WTC11 (cell line): ENCODE measurements around the gene ERMAP. TPM values are rescaled to one million over a fixed set of nuclear protein-coding genes. Genes with fewer than 3 reads are reported as not detected.

Experiments
- ATAC-seq: fragments of 200-7000 bp; cut with Tn5 transposase; 2 replicates; pipeline ENCODE4 v1.10.0; 2021; ENCODE audit warnings: mild to moderate bottlenecking, moderate library complexity
- CTCF ChIA-PET: fragments of 300-600 bp; sonication (Branson Sonifier 250); formaldehyde crosslinking; loops from one replicate; lab custom pipeline; 2021; ENCODE audit warnings: antibody characterized with exemption; lab: Charles Lee
- POLR2A ChIA-PET: fragments of 350-600 bp; sonication (Branson Sonifier 250); formaldehyde crosslinking; loops from one replicate; lab custom pipeline; 2021; ENCODE audit warnings: antibody characterized with exemption; lab: Charles Lee
- DNase-seq: peaks from one replicate; pipeline ENCODE4 v3.0.0; 2021; ENCODE audit warnings: low spot score
- H3K27ac Mint-ChIP-seq: 2 replicates; pipeline ENCODE4 v1.8.0; 2021; ENCODE audit warnings: mixed read lengths
- H3K27me3 Mint-ChIP-seq: 2 replicates; pipeline ENCODE4 v1.8.0; 2021; ENCODE audit warnings: low read depth, mild to moderate bottlenecking, moderate library complexity, mixed read lengths
- H3K36me3 Mint-ChIP-seq: 2 replicates; pipeline ENCODE4 v1.8.0; 2021; ENCODE audit warnings: mixed read lengths
- H3K4me1 Mint-ChIP-seq: 2 replicates; pipeline ENCODE4 v1.8.0; 2022; ENCODE audit warnings: mixed read lengths
- H3K4me3 Mint-ChIP-seq: 2 replicates; pipeline ENCODE4 v1.8.0; 2021; ENCODE audit warnings: mild to moderate bottlenecking, moderate library complexity, mixed read lengths
- H3K9me3 Mint-ChIP-seq: 2 replicates; pipeline ENCODE4 v1.8.0; 2021; ENCODE audit warnings: mixed read lengths
- CBFB ChIP-seq: sonication (generic); formaldehyde crosslinking; IDR thresholded peaks from 2 replicates; pipeline ENCODE4 v1.8.1; 2022; ENCODE audit warnings: mild to moderate bottlenecking, low read depth, missing genetic modification reagents
- ESRRA ChIP-seq: sonication (generic); formaldehyde crosslinking; IDR thresholded peaks from 2 replicates; pipeline ENCODE4 v1.8.1; 2022; ENCODE audit warnings: mild to moderate bottlenecking, missing genetic modification reagents, borderline replicate concordance
- ETV6 ChIP-seq: sonication (generic); formaldehyde crosslinking; IDR thresholded peaks from 2 replicates; pipeline ENCODE4 v1.8.1; 2022; ENCODE audit warnings: mild to moderate bottlenecking, missing genetic modification reagents
- GABPB1 ChIP-seq: sonication (generic); formaldehyde crosslinking; IDR thresholded peaks from 2 replicates; pipeline ENCODE4 v1.8.1; 2023; ENCODE audit warnings: mild to moderate bottlenecking, missing genetic modification reagents
- GRHL2 ChIP-seq: fragments of 250-450 bp; sonication (Bioruptor Pico); IDR thresholded peaks from 2 replicates; pipeline ENCODE4 v1.8.0; 2022; ENCODE audit warnings: mild to moderate bottlenecking, moderate library complexity; ENCODE audit not compliant: insufficient replicate concordance, severe bottlenecking
- MYBL2 ChIP-seq: sonication (generic); formaldehyde crosslinking; IDR thresholded peaks from 2 replicates; pipeline ENCODE4 v1.8.1; 2023; ENCODE audit warnings: mild to moderate bottlenecking, moderate library complexity, missing genetic modification reagents
- NFE2L1 ChIP-seq: sonication (generic); formaldehyde crosslinking; IDR thresholded peaks from 2 replicates; pipeline ENCODE4 v1.8.1; 2023; ENCODE audit warnings: missing genetic modification reagents
- NFYB ChIP-seq: sonication (generic); formaldehyde crosslinking; conservative IDR thresholded peaks from 2 replicates; pipeline ENCODE4 v1.8.0; 2022; ENCODE audit warnings: low read depth, missing genetic modification reagents
- SMAD3 ChIP-seq: sonication (generic); formaldehyde crosslinking; IDR thresholded peaks from 2 replicates; pipeline ENCODE4 v1.8.0; 2022; ENCODE audit warnings: missing genetic modification reagents, mild to moderate bottlenecking, borderline replicate concordance
- TEAD1 ChIP-seq: sonication (generic); formaldehyde crosslinking; IDR thresholded peaks from 2 replicates; pipeline ENCODE4 v1.8.0; 2022; ENCODE audit warnings: mild to moderate bottlenecking, missing genetic modification reagents
- ZBTB21 ChIP-seq: sonication (generic); formaldehyde crosslinking; IDR thresholded peaks from 2 replicates; pipeline ENCODE4 v1.8.1; 2023; ENCODE audit warnings: mild to moderate bottlenecking, missing genetic modification reagents, borderline replicate concordance
- ZNF121 ChIP-seq: sonication (generic); formaldehyde crosslinking; IDR thresholded peaks from 2 replicates; pipeline ENCODE4 v1.8.0; 2023; ENCODE audit warnings: missing genetic modification reagents
- ZNF263 ChIP-seq: sonication (generic); formaldehyde crosslinking; IDR thresholded peaks from 2 replicates; pipeline ENCODE4 v1.8.1; 2022; ENCODE audit warnings: low read depth, mild to moderate bottlenecking, moderate library complexity, missing genetic modification reagents
- total RNA-seq: library from RNA; stranded (reverse); gene quantifications from 3 replicates; pipeline ENCODE4 v1.2.3, GENCODE V29; 2021
- TF ChIP-seq, protein P1 (sequence below): sonication (generic); formaldehyde crosslinking; conservative IDR thresholded peaks from 2 replicates; pipeline ENCODE4 v1.8.1; 2023; ENCODE audit warnings: mild to moderate bottlenecking, low read depth, missing genetic modification reagents, moderate library complexity
- TF ChIP-seq, protein P2 (sequence below): sonication (generic); formaldehyde crosslinking; IDR thresholded peaks from 2 replicates; pipeline ENCODE4 v1.8.0; 2022; ENCODE audit warnings: mild to moderate bottlenecking, missing genetic modification reagents
- TF ChIP-seq, protein P3 (sequence below): fragments of 250-450 bp; sonication (Bioruptor Pico); IDR thresholded peaks from 2 replicates; pipeline ENCODE4 v2.1.2; 2022; ENCODE audit warnings: mild to moderate bottlenecking, moderate library complexity
- TF ChIP-seq, protein P4 (sequence below): sonication (generic); formaldehyde crosslinking; IDR thresholded peaks from 2 replicates; pipeline ENCODE4 v1.8.1; 2023; ENCODE audit warnings: mild to moderate bottlenecking, missing genetic modification reagents, moderate library complexity
- TF ChIP-seq, protein P5 (sequence below): sonication (generic); formaldehyde crosslinking; IDR thresholded peaks from 2 replicates; pipeline ENCODE4 v1.8.0; 2022; ENCODE audit warnings: mild to moderate bottlenecking, missing genetic modification reagents

The ERMAP gene
- total RNA-seq, 1 experiment from 2014 or later = 2.6 TPM

DNA sequence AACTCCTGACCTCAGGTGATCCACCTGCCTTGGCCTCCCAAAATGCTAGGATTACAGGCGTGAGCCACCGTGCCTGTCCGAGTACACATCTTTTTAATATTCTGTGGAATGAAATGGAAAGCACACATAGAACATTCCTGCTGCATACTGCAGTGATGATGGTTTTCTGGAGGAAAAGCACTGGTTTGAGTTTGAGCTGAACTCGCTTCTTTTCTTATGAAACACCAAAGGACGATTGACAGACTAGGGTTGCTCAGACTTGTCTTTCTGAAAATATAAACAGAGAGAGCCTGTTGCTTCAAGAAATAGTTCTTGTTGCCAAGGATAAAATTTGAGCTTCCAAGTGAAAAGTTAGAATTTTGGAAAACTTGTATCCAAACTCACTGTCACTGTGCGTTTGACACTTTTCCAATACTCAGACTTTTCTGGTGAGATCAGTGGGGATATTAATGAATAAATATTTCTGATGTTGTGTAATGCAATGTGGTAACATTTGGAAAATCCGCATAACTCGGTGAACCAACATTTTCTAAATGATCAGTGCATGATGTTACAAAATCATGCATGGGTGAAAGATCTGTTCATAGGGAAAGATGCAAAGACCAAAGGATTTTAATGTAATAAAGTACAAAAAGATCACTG, 15.0 kb upstream of the ERMAP start:
- Mint-ChIP-seq H3K9me3 (peaks cover 36% of the 10 kb centered on the region), H3K27me3 (no peaks in the 10 kb centered on the region), H3K27ac (no peak overlapping the region), H3K4me3 (no peak overlapping the region), H3K4me1 (no peaks in the 10 kb centered on the region), H3K36me3 (peaks cover 33% of the 10 kb centered on the region)
- no peak for DNase-seq
- CTCF ChIA-PET = no interaction called here
- TF ChIP-seq CBFB (no peak), TEAD1 (CRISPR knock-in tag) (no peak)
- POLR2A ChIA-PET = no interaction called here
- ATAC-seq = no peak

DNA sequence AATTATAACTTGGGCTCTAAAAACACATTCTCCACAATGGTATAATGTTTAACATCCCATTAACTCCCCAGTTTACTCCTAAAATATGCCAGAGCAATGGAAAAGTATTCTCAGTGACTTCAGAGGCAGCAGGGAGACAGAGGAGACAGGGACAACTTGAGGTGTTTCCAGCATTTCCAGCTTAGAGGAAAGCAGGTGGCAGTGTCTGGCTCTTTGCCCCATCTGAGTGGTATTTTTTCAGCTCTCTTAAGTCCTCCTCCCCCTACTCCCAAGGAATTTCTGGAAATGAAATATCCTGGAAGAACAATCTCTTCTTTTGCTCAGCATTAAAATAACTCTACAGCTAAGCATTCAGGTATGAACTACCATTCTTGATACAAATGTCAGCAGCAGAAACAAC, 10.8 kb upstream of the ERMAP start:
- ATAC-seq = no peak
- TF ChIP-seq, protein P1, sequence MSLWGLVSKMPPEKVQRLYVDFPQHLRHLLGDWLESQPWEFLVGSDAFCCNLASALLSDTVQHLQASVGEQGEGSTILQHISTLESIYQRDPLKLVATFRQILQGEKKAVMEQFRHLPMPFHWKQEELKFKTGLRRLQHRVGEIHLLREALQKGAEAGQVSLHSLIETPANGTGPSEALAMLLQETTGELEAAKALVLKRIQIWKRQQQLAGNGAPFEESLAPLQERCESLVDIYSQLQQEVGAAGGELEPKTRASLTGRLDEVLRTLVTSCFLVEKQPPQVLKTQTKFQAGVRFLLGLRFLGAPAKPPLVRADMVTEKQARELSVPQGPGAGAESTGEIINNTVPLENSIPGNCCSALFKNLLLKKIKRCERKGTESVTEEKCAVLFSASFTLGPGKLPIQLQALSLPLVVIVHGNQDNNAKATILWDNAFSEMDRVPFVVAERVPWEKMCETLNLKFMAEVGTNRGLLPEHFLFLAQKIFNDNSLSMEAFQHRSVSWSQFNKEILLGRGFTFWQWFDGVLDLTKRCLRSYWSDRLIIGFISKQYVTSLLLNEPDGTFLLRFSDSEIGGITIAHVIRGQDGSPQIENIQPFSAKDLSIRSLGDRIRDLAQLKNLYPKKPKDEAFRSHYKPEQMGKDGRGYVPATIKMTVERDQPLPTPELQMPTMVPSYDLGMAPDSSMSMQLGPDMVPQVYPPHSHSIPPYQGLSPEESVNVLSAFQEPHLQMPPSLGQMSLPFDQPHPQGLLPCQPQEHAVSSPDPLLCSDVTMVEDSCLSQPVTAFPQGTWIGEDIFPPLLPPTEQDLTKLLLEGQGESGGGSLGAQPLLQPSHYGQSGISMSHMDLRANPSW (CRISPR knock-in tag) = no peak
- TF ChIP-seq SMAD3 (CRISPR knock-in tag) (no peak), ETV6 (CRISPR knock-in tag) (no peak), ESRRA (CRISPR knock-in tag) (no peak), GABPB1 (no peak)
- Mint-ChIP-seq H3K27me3 (no peaks in the 10 kb centered on the region), H3K9me3 (peaks cover 36% of the 10 kb centered on the region), H3K36me3 (peaks cover 36% of the 10 kb centered on the region), H3K4me3 (no peak overlapping the region), H3K4me1 (no peaks in the 10 kb centered on the region), H3K27ac (no peak overlapping the region)
- no peak for DNase-seq
- CTCF ChIA-PET = interaction anchor here (1.0 to 1.4 kb wide), 3 partner anchors 40 to 267 kb away, joined by 3 to 4 read pairs (median 3); partner anchors contain the start of genes P3H1 and ZNF691
- POLR2A ChIA-PET = no interaction called here

DNA sequence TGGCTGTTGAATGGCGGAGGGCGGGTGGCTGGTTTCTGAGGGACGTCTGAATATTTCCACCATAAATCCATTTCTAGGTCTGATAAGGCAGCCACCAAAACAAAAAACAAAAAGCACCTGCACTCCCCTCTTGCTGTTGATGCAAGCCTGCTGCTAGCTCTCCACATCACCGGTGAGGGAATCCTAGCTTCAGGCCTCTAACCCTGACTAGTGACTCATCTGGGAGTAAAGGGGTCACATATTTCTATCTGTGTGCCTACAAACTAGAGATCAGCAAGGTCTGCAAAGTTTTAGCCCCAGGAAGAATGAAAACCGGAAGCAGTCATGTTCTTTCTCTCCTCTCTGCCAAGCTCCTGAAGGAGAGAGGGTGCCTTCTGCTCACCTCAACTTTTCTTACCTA, 10.3 kb upstream of the ERMAP start:
- CTCF ChIA-PET = interaction anchor here (1.0 to 1.4 kb wide), 3 partner anchors 40 to 267 kb away, joined by 3 to 4 read pairs (median 3); partner anchors contain the start of genes P3H1 and ZNF691
- peaks cover 36% of the 10 kb centered on the region for H3K36me3 Mint-ChIP-seq
- H3K9me3 Mint-ChIP-seq = peaks cover 36% of the 10 kb centered on the region
- POLR2A ChIA-PET = no interaction called here
- TF ChIP-seq ZBTB21 (CRISPR knock-in tag) (no peak), ESRRA (CRISPR knock-in tag) (no peak), NFE2L1 (CRISPR knock-in tag) (no peak), GRHL2 (no peak)
- TF ChIP-seq, protein P2, sequence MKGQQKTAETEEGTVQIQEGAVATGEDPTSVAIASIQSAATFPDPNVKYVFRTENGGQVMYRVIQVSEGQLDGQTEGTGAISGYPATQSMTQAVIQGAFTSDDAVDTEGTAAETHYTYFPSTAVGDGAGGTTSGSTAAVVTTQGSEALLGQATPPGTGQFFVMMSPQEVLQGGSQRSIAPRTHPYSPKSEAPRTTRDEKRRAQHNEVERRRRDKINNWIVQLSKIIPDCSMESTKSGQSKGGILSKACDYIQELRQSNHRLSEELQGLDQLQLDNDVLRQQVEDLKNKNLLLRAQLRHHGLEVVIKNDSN (CRISPR knock-in tag) = no peak
- TF ChIP-seq, all 79 proteins: peak for 0
- H3K27me3 Mint-ChIP-seq = no peaks in the 10 kb centered on the region
- no peak for DNase-seq
- no peaks in the 10 kb centered on the region for H3K4me1 Mint-ChIP-seq
- no peak overlapping the region for H3K27ac Mint-ChIP-seq
- no peak for ATAC-seq
- H3K4me3 Mint-ChIP-seq = no peak overlapping the region

DNA sequence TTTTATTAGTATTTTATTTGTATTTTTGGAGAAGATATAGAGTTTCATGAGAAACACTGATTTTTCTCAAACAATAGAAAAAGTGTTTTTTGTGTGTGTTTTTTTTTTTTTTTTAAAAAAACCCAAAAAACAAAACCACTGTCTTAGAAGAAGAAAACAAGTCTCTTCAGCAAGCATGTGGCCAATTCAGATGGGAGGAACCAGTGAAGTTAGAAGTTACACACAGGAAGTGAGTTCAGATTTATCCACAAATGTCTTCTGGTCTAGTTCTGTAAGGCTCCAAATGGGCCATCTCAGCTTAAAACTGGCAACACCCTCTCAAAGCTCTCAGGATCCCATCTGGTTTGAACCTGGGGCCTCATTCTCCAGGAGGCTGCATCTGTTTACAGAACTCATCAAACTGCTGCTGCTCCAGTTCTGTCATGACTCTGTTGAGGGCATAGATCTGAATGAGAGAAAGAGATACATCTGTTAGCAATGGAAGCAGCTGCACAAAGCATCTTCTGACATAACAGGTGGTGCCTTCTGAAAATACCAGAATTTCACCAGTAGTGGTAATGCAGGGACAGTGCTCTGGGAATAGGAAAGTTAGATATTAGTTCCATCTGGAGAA, 9.8 kb upstream of the ERMAP start:
- ATAC-seq (no peak), DNase-seq (no peak)
- ChIA-PET POLR2A (no interaction called here), CTCF (interaction anchor here (1.0 to 1.4 kb wide), 2 partner anchors 41 to 266 kb away, joined by 3 to 4 read pairs; partner anchors contain the start of gene P3H1)
- Mint-ChIP-seq H3K27ac (no peak overlapping the region), H3K9me3 (peaks cover 33% of the 10 kb centered on the region), H3K36me3 (peaks cover 36% of the 10 kb centered on the region), H3K4me1 (no peaks in the 10 kb centered on the region), H3K27me3 (no peaks in the 10 kb centered on the region), H3K4me3 (no peak overlapping the region)
- TF ChIP-seq NFYB (CRISPR knock-in tag) (no peak), ZNF121 (CRISPR knock-in tag) (no peak), SMAD3 (CRISPR knock-in tag) (no peak), ZNF263 (CRISPR knock-in tag) (no peak), MYBL2 (CRISPR knock-in tag) (no peak)
- TF ChIP-seq, protein P3, sequence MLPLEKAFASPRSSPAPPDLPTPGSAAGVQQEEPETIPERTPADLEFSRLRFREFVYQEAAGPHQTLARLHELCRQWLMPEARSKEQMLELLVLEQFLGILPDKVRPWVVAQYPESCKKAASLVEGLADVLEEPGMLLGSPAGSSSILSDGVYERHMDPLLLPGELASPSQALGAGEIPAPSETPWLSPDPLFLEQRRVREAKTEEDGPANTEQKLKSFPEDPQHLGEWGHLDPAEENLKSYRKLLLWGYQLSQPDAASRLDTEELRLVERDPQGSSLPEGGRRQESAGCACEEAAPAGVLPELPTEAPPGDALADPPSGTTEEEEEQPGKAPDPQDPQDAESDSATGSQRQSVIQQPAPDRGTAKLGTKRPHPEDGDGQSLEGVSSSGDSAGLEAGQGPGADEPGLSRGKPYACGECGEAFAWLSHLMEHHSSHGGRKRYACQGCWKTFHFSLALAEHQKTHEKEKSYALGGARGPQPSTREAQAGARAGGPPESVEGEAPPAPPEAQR (CRISPR knock-in tag) = no peak
- TF ChIP-seq, protein P4, sequence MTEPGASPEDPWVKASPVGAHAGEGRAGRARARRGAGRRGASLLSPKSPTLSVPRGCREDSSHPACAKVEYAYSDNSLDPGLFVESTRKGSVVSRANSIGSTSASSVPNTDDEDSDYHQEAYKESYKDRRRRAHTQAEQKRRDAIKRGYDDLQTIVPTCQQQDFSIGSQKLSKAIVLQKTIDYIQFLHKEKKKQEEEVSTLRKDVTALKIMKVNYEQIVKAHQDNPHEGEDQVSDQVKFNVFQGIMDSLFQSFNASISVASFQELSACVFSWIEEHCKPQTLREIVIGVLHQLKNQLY (CRISPR knock-in tag) = no peak
- TF ChIP-seq, protein P5, sequence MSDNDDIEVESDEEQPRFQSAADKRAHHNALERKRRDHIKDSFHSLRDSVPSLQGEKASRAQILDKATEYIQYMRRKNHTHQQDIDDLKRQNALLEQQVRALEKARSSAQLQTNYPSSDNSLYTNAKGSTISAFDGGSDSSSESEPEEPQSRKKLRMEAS (CRISPR knock-in tag) = no peak
- TF ChIP-seq, protein P1 (CRISPR knock-in tag) = no peak
